ENCODE results near the gene ERH.

The ERH gene

GRCh38 chr14:69363055-69363454 lies 35.0 kb downstream of the ERH start:
- no peaks in the 10 kb centered on the region for H3K4me1 ChIP-seq (ENCODE audit: control insufficient read depth, insufficient read depth, low read length)
- H3K9ac ChIP-seq (ENCODE audit: low read length) = no peak overlapping the region
- H3K27me3 ChIP-seq (ENCODE audit: control insufficient read depth, insufficient read depth, low read length) = peaks cover 7% of the 10 kb centered on the region
- H3K36me3 ChIP-seq (ENCODE audit: control insufficient read depth, insufficient read depth, low read length) = no peaks in the 10 kb centered on the region
- H3K4me3 ChIP-seq (ENCODE audit: low read length) = no peak overlapping the region
- no peak overlapping the region for H3K27ac ChIP-seq (ENCODE audit: low read depth, low read length)

GRCh38 chr14:69360438-69361108 lies 37.5 kb downstream of the ERH start:
- Histone ChIP-seq H3K9ac (ENCODE audit: low read length) (no peak overlapping the region), H3K27ac (ENCODE audit: low read depth, low read length) (no peak overlapping the region), H3K4me1 (ENCODE audit: control insufficient read depth, insufficient read depth, low read length) (peaks cover 7% of the 10 kb centered on the region), H3K4me3 (ENCODE audit: low read length) (no peak overlapping the region), H3K36me3 (ENCODE audit: control insufficient read depth, insufficient read depth, low read length) (no peaks in the 10 kb centered on the region), H3K27me3 (ENCODE audit: control insufficient read depth, insufficient read depth, low read length) (peaks cover 7% of the 10 kb centered on the region)

GRCh38 chr14:69358966-69359365 lies 39.1 kb downstream of the ERH start:
- Histone ChIP-seq H3K27me3 (ENCODE audit: control insufficient read depth, insufficient read depth, low read length) (peaks cover 7% of the 10 kb centered on the region), H3K9ac (ENCODE audit: low read length) (no peak overlapping the region), H3K36me3 (ENCODE audit: control insufficient read depth, insufficient read depth, low read length) (no peaks in the 10 kb centered on the region), H3K4me3 (ENCODE audit: low read length) (no peak overlapping the region), H3K4me1 (ENCODE audit: control insufficient read depth, insufficient read depth, low read length) (peaks cover 12% of the 10 kb centered on the region), H3K27ac (ENCODE audit: low read depth, low read length) (no peak overlapping the region)

DNA sequence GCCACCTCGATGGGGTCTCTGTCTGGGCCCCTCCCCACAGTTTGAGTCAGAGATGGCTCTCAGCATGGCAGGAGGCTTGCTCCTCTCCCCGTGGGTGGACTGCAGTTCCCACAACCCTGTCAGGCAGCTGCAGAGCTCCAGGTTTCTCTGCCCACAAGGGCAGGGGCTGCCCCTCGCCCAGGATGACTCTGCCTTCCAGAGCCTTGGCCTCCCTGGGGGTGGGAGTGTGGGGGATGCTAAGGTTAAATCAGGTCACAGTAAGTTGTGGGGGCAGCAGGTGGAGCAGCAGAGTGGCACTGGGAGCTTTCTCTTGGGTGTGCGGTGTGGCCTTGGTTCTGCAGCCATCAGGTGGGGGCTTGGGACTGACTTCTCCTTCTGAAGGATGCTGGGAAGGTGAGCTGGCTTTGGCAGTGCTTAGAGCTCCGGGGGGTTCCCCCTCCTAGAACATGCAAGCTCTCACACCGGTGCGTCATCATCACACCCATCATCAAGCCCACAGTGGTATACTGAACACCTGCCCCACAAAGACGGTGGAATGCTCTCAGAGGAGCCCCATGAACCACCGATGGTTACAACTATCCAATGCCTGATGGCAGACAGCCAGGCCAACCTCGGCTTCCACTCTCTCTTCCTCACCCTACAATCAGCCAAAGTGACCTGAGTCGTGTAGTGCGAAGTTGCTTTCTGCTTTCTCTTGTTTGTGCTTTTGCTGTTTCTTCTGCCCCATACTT lies 39.7 kb downstream of the ERH start:
- H3K4me3 ChIP-seq (ENCODE audit: low read length) = no peak overlapping the region
- H3K9ac ChIP-seq (ENCODE audit: low read length) = no peak overlapping the region
- peaks cover 7% of the 10 kb centered on the region for H3K27me3 ChIP-seq (ENCODE audit: control insufficient read depth, insufficient read depth, low read length)
- H3K36me3 ChIP-seq (ENCODE audit: control insufficient read depth, insufficient read depth, low read length) = no peaks in the 10 kb centered on the region
- no peak overlapping the region for H3K27ac ChIP-seq (ENCODE audit: low read depth, low read length)
- peaks cover 12% of the 10 kb centered on the region for H3K4me1 ChIP-seq (ENCODE audit: control insufficient read depth, insufficient read depth, low read length)

GRCh38 chr14:69357544-69358200 lies 40.4 kb downstream of the ERH start:
- no peak overlapping the region for H3K4me3 ChIP-seq (ENCODE audit: low read length)
- H3K27me3 ChIP-seq (ENCODE audit: control insufficient read depth, insufficient read depth, low read length) = peaks cover 7% of the 10 kb centered on the region
- H3K9ac ChIP-seq (ENCODE audit: low read length) = no peak overlapping the region
- H3K4me1 ChIP-seq (ENCODE audit: control insufficient read depth, insufficient read depth, low read length) = peaks cover 12% of the 10 kb centered on the region
- H3K27ac ChIP-seq (ENCODE audit: low read depth, low read length) = no peak overlapping the region
- no peaks in the 10 kb centered on the region for H3K36me3 ChIP-seq (ENCODE audit: control insufficient read depth, insufficient read depth, low read length)

GRCh38 chr14:69356903-69357543 lies 41.1 kb downstream of the ERH start:
- Histone ChIP-seq H3K27ac (ENCODE audit: low read depth, low read length) (no peak overlapping the region), H3K36me3 (ENCODE audit: control insufficient read depth, insufficient read depth, low read length) (no peaks in the 10 kb centered on the region), H3K27me3 (ENCODE audit: control insufficient read depth, insufficient read depth, low read length) (peaks cover 7% of the 10 kb centered on the region), H3K9ac (ENCODE audit: low read length) (no peak overlapping the region), H3K4me1 (ENCODE audit: control insufficient read depth, insufficient read depth, low read length) (peaks cover 12% of the 10 kb centered on the region), H3K4me3 (ENCODE audit: low read length) (no peak overlapping the region)

GRCh38 chr14:69355607-69356281 lies 42.4 kb downstream of the ERH start:
- Histone ChIP-seq H3K27me3 (ENCODE audit: control insufficient read depth, insufficient read depth, low read length) (peaks cover 4% of the 10 kb centered on the region), H3K4me3 (ENCODE audit: low read length) (no peak overlapping the region), H3K27ac (ENCODE audit: low read depth, low read length) (peak overlapping the region; percentile 74), H3K9ac (ENCODE audit: low read length) (no peak overlapping the region), H3K4me1 (ENCODE audit: control insufficient read depth, insufficient read depth, low read length) (peaks cover 12% of the 10 kb centered on the region), H3K36me3 (ENCODE audit: control insufficient read depth, insufficient read depth, low read length) (no peaks in the 10 kb centered on the region)

DNA sequence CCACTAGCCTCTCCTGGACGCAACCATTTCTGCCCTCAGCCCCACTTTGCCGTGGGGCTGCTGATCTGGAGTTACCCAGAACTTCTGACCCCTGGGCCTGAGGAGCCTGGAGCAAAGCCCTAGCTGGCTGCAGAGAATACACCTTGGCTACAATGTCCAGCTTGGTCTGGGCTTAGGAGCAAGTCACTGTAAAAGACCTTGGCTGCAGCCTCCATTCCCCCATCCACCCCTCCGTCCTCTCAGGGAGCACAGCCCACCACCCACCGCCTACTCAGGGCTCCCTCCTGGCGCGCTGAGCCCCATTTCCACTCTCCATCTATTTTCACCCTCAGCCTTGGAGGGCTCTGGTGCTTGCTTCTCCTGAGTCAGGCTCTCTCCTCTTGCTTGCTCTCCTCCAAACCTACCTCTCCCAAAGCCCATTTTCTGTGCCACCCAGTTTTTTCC lies 42.9 kb downstream of the ERH start:
- peaks cover 4% of the 10 kb centered on the region for H3K27me3 ChIP-seq (ENCODE audit: control insufficient read depth, insufficient read depth, low read length)
- H3K9ac ChIP-seq (ENCODE audit: low read length) = no peak overlapping the region
- peaks cover 12% of the 10 kb centered on the region for H3K4me1 ChIP-seq (ENCODE audit: control insufficient read depth, insufficient read depth, low read length)
- H3K27ac ChIP-seq (ENCODE audit: low read depth, low read length) = peak overlapping the region; percentile 74
- no peak overlapping the region for H3K4me3 ChIP-seq (ENCODE audit: low read length)
- no peaks in the 10 kb centered on the region for H3K36me3 ChIP-seq (ENCODE audit: control insufficient read depth, insufficient read depth, low read length)

GRCh38 chr14:69354383-69355153 lies 43.5 kb downstream of the ERH start:
- Histone ChIP-seq H3K4me1 (ENCODE audit: control insufficient read depth, insufficient read depth, low read length) (peaks cover 12% of the 10 kb centered on the region), H3K4me3 (ENCODE audit: low read length) (no peak overlapping the region), H3K9ac (ENCODE audit: low read length) (no peak overlapping the region), H3K36me3 (ENCODE audit: control insufficient read depth, insufficient read depth, low read length) (no peaks in the 10 kb centered on the region), H3K27ac (ENCODE audit: low read depth, low read length) (no peak overlapping the region), H3K27me3 (ENCODE audit: control insufficient read depth, insufficient read depth, low read length) (peaks cover 4% of the 10 kb centered on the region)

DNA sequence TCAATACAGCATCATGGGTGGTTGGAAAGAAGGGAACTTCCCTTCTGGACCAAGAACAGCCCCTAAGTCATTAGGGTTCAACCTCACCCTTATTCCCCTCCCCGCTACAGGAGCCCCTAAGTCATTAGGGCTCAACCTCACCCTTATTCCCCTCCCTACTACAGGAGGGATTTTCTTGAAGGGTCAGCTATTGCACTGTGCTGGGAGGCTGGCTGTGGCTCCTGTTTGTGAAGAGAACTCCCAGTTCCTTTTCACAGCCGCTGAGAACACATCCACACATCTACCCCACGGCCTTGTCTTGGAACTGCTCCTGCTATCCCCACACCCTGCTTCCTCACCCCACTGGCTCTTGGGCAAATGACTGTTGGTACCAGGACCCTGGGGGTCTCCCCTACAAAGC lies 44.9 kb downstream of the ERH start:
- no peak overlapping the region for H3K27ac ChIP-seq (ENCODE audit: low read depth, low read length)
- peaks cover 12% of the 10 kb centered on the region for H3K4me1 ChIP-seq (ENCODE audit: control insufficient read depth, insufficient read depth, low read length)
- H3K27me3 ChIP-seq (ENCODE audit: control insufficient read depth, insufficient read depth, low read length) = no peaks in the 10 kb centered on the region
- no peak overlapping the region for H3K9ac ChIP-seq (ENCODE audit: low read length)
- no peaks in the 10 kb centered on the region for H3K36me3 ChIP-seq (ENCODE audit: control insufficient read depth, insufficient read depth, low read length)
- no peak overlapping the region for H3K4me3 ChIP-seq (ENCODE audit: low read length)

GRCh38 chr14:69351911-69352310 lies 46.2 kb downstream of the ERH start:
- Histone ChIP-seq H3K9ac (ENCODE audit: low read length) (no peak overlapping the region), H3K27ac (ENCODE audit: low read depth, low read length) (no peak overlapping the region), H3K36me3 (ENCODE audit: control insufficient read depth, insufficient read depth, low read length) (no peaks in the 10 kb centered on the region), H3K27me3 (ENCODE audit: control insufficient read depth, insufficient read depth, low read length) (no peaks in the 10 kb centered on the region), H3K4me1 (ENCODE audit: control insufficient read depth, insufficient read depth, low read length) (peaks cover 12% of the 10 kb centered on the region), H3K4me3 (ENCODE audit: low read length) (no peak overlapping the region)
